ENCODE measurements around the gene ZKSCAN4. TPM values are rescaled to one million over a fixed set of nuclear protein-coding genes. Genes with fewer than 3 reads are reported as not detected.

The ZKSCAN4 gene
- polyA plus RNA-seq, 1 donor from 2014 or later, result 8.3 TPM

DNA sequence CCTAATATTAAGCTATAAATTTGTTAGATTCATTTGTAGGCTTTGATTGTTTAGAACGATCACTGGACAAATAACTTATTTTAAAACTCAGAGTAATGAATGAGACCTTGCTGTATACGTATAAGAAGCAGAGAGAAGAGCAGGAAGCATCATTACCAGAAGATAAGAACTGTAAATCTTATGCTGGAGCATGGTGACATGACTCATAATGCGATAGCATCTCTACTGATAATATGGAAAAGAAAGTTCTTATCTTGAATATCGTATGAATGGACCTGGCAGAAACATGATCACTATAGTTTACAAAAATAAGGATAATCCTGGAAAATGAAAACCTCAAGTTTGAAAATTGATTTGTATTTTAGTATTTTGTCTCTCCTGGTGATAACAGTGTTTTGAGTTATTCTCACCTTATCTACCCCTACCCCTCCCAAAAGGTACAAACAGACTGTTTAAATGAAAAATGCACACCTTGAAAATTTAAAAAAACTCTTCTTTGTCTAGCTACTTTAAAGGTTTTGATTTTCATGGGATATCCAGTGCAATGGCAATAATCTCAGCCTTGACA is 12.8 kb upstream of the ZKSCAN4 start:
- TF ChIP-seq MXI1 (conservative IDR thresholded peaks at IDR 0.05; ENCODE audit: poor library complexity, severe bottlenecking), result no peak
- no peak for TF ChIP-seq EZH2 (IDR thresholded peaks at IDR 0.05; ENCODE audit: borderline replicate concordance, insufficient read depth, low read length, poor library complexity, severe bottlenecking)
- no peak for TF ChIP-seq EP300 (conservative IDR thresholded peaks at IDR 0.05; ENCODE audit: poor library complexity, severe bottlenecking)
- no peak for TF ChIP-seq TAF1 (IDR thresholded peaks at IDR 0.05; ENCODE audit: low read depth)
- H2AFZ ChIP-seq (ENCODE audit: low read depth, low read length), result no peak overlapping the region
- H3K4me3 ChIP-seq (ENCODE audit: low read length), result no peak overlapping the region
- no peak overlapping the region for H3K9ac ChIP-seq (ENCODE audit: low read length)
- H3K36me3 ChIP-seq (ENCODE audit: insufficient read depth, low read length), result no peaks in the 10 kb centered on the region
- no peaks in the 10 kb centered on the region for H3K9me3 ChIP-seq (ENCODE audit: low read length)
- no peak overlapping the region for H3K27ac ChIP-seq (ENCODE audit: low read length)
- no peaks in the 10 kb centered on the region for H4K20me1 ChIP-seq (ENCODE audit: insufficient read depth)
- H3F3A ChIP-seq (ENCODE audit: insufficient read depth, low read length, poor library complexity, severe bottlenecking), result no peaks in the 10 kb centered on the region
- H3K27me3 ChIP-seq (ENCODE audit: insufficient read depth, low read depth, low read length), result no peaks in the 10 kb centered on the region
- no peak overlapping the region for H3K4me2 ChIP-seq (ENCODE audit: low read length)
- no peaks in the 10 kb centered on the region for H3K9me2 ChIP-seq (ENCODE audit: insufficient read depth, low read length)
- H3K79me2 ChIP-seq (replicated peaks; ENCODE audit: insufficient read depth, low read length), result peaks cover 23% of the 10 kb centered on the region

DNA sequence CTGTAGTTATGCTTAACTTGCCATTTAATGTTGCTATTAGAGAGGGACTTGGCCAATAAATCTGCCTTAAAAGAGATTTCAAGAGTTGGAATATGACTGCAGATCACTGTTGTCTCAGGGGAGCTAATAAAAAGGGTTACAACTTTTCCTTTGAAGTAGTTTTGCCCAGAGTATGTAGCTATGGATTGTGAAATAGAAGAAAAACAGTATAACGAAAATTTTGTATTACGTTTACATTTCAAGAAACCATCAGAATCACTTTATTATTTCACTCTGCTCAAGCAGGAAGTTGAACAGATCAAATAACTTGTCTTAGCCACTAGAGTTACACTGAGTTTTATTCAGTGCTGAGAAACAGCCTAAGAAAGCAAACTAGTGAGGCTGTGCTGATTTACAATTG is 11.9 kb upstream of the ZKSCAN4 start:
- H4K20me1 ChIP-seq (ENCODE audit: insufficient read depth), result no peaks in the 10 kb centered on the region
- H3K4me2 ChIP-seq (ENCODE audit: low read length), result no peak overlapping the region
- TF ChIP-seq, protein P1, sequence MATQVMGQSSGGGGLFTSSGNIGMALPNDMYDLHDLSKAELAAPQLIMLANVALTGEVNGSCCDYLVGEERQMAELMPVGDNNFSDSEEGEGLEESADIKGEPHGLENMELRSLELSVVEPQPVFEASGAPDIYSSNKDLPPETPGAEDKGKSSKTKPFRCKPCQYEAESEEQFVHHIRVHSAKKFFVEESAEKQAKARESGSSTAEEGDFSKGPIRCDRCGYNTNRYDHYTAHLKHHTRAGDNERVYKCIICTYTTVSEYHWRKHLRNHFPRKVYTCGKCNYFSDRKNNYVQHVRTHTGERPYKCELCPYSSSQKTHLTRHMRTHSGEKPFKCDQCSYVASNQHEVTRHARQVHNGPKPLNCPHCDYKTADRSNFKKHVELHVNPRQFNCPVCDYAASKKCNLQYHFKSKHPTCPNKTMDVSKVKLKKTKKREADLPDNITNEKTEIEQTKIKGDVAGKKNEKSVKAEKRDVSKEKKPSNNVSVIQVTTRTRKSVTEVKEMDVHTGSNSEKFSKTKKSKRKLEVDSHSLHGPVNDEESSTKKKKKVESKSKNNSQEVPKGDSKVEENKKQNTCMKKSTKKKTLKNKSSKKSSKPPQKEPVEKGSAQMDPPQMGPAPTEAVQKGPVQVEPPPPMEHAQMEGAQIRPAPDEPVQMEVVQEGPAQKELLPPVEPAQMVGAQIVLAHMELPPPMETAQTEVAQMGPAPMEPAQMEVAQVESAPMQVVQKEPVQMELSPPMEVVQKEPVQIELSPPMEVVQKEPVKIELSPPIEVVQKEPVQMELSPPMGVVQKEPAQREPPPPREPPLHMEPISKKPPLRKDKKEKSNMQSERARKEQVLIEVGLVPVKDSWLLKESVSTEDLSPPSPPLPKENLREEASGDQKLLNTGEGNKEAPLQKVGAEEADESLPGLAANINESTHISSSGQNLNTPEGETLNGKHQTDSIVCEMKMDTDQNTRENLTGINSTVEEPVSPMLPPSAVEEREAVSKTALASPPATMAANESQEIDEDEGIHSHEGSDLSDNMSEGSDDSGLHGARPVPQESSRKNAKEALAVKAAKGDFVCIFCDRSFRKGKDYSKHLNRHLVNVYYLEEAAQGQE (IDR thresholded peaks at IDR 0.05; ENCODE audit: borderline replicate concordance), result no peak
- no peak for TF ChIP-seq RAD21 (conservative IDR thresholded peaks at IDR 0.05)
- TF ChIP-seq EZH2 (IDR thresholded peaks at IDR 0.05; ENCODE audit: borderline replicate concordance, insufficient read depth, low read length, poor library complexity, severe bottlenecking), result no peak
- H3K79me2 ChIP-seq (replicated peaks; ENCODE audit: insufficient read depth, low read length), result peaks cover 13% of the 10 kb centered on the region
- no peaks in the 10 kb centered on the region for H3K9me3 ChIP-seq (ENCODE audit: low read length)
- H3K36me3 ChIP-seq (ENCODE audit: insufficient read depth, low read length), result no peaks in the 10 kb centered on the region
- no peak overlapping the region for H3K4me3 ChIP-seq (ENCODE audit: low read length)
- H3K9me2 ChIP-seq (ENCODE audit: insufficient read depth, low read length), result no peaks in the 10 kb centered on the region
- no peaks in the 10 kb centered on the region for H3F3A ChIP-seq (ENCODE audit: insufficient read depth, low read length, poor library complexity, severe bottlenecking)
- no peak overlapping the region for H3K27ac ChIP-seq (ENCODE audit: low read length)
- no peak overlapping the region for H3K9ac ChIP-seq (ENCODE audit: low read length)
- no peaks in the 10 kb centered on the region for H3K27me3 ChIP-seq (ENCODE audit: insufficient read depth, low read depth, low read length)
- H2AFZ ChIP-seq (ENCODE audit: low read depth, low read length), result no peak overlapping the region

DNA sequence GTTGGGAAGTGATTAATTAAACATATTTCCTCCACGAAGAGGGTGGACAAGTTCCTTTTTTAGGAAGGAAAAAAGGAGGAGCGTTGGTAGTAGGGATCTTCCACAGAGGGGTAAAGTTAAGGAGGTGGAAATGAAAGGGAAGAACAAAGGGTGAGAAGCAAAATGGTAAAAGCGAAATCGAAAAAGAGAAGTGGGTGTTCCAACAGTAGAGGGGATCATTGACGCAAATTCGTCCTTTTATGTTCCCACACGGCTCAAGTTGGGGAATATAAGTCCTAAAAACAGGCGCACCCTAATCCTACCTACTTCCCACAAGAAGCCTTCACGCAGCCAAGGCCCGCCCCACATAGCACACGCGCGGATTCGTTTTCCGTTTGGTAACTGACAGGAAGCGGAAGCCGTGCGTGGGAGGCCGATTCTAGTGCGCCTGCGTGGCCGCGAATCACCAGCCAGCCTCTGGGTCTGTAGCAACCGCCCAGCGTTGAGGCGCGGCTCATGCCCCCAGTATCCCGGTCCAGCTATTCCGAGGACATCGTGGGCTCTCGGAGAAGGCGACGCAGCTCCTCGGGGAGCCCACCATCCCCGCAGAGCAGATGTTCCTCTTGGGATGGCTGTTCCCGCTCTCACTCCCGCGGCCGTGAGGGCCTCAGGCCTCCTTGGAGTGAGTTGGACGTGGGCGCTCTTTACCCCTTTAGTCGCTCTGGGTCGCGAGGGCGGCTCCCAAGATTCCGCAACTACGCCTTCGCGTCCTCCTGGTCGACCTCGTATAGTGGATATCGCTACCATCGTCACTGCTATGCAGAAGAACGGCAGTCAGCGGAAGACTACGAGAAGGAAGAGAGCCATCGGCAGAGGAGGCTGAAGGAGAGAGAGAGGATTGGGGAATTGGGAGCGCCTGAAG is 7.1 kb upstream of the ZKSCAN4 start, which contains the start of gene NKAPL:
Gene NKAPL (plus strand): TSS at position 421 of the 901 bp plus-strand sequence. CDS start 75 bp downstream, at position 496.
- Histone ChIP-seq H3K36me3 (ENCODE audit: insufficient read depth, low read length) (no peaks in the 10 kb centered on the region), H3K9me2 (ENCODE audit: insufficient read depth, low read length) (no peaks in the 10 kb centered on the region), H3K27me3 (ENCODE audit: insufficient read depth, low read depth, low read length) (no peaks in the 10 kb centered on the region), H3F3A (ENCODE audit: insufficient read depth, low read length, poor library complexity, severe bottlenecking) (no peaks in the 10 kb centered on the region), H3K27ac (ENCODE audit: low read length) (no peak within 1 kb of the TSS), H3K79me2 (replicated peaks; ENCODE audit: insufficient read depth, low read length) (no peaks in the 10 kb centered on the region), H3K4me2 (ENCODE audit: low read length) (no peak within 1 kb of the TSS), H3K4me3 (ENCODE audit: low read length) (no peak within 1 kb of the TSS), H3K9ac (ENCODE audit: low read length) (no peak within 1 kb of the TSS), H3K9me3 (ENCODE audit: low read length) (no peaks in the 10 kb centered on the region), H4K20me1 (ENCODE audit: insufficient read depth) (no peaks in the 10 kb centered on the region), H2AFZ (ENCODE audit: low read depth, low read length) (no peak within 1 kb of the TSS)
- TF ChIP-seq EP300 (conservative IDR thresholded peaks at IDR 0.05; ENCODE audit: poor library complexity, severe bottlenecking), result no peak
- TF ChIP-seq SMC3 (conservative IDR thresholded peaks at IDR 0.05; ENCODE audit: poor library complexity), result no peak
- TF ChIP-seq MXI1 (conservative IDR thresholded peaks at IDR 0.05; ENCODE audit: poor library complexity, severe bottlenecking), result no peak
- no peak for TF ChIP-seq TAF1 (IDR thresholded peaks at IDR 0.05; ENCODE audit: low read depth)
